SKM-1 treated with dmso at 0.1 percent for 144 hours (cell line): Measurements from ENCODE around the gene FIP1L1.
"Not testable (repeated sequence)": the region's sequence is repeated elsewhere in the genome, so short reads cannot be mapped to it uniquely, and the experiment has no call there.

ENCODE experiments used
- DNase-seq: peaks from one replicate; lab custom pipeline; 2025; ENCODE audit not compliant: unreplicated experiment; lab: John Stamatoyannopoulos, UW

FIP1L1 gene

GRCh38 chr4:53466576-53466975, 89.1 kb downstream of the FIP1L1 start:
- not testable (repeated sequence) for DNase-seq

GRCh38 chr4:53476232-53477037, 99.0 kb downstream of the FIP1L1 start:
- no peak for DNase-seq

GRCh38 chr4:53477038-53477565, 99.7 kb downstream of the FIP1L1 start:
- no peak for DNase-seq

- DNase-seq = no peak
Measured at GRCh38 chr4:53477636-53478035, 100.2 kb downstream of the FIP1L1 start.

- no peak for DNase-seq
Measured at GRCh38 chr4:53478671-53479456, 101.4 kb downstream of the FIP1L1 start.

- no peak for DNase-seq
Measured at GRCh38 chr4:53479736-53480525, 102.5 kb downstream of the FIP1L1 start.

GRCh38 chr4:53480909-53481308, 103.5 kb downstream of the FIP1L1 start:
- DNase-seq = no peak

GRCh38 chr4:53481586-53481985, 104.1 kb downstream of the FIP1L1 start:
- DNase-seq = no peak

- no peak for DNase-seq
Measured at GRCh38 chr4:53483250-53483649, 105.8 kb downstream of the FIP1L1 start.

GRCh38 chr4:53484911-53485657, 107.6 kb downstream of the FIP1L1 start:
- DNase-seq = no peak

- DNase-seq = no peak
Measured at GRCh38 chr4:53485658-53486040, 108.2 kb downstream of the FIP1L1 start.

GRCh38 chr4:53487766-53488165, 110.3 kb downstream of the FIP1L1 start:
- DNase-seq = no peak

- no peak for DNase-seq
Measured at GRCh38 chr4:53489279-53489889, 111.9 kb downstream of the FIP1L1 start.

GRCh38 chr4:53490161-53490956, 112.9 kb downstream of the FIP1L1 start:
- no peak for DNase-seq

- peak; percentile 55 for DNase-seq
Measured at GRCh38 chr4:53490965-53491622, 113.7 kb downstream of the FIP1L1 start.

- no peak for DNase-seq
Measured at GRCh38 chr4:53494851-53495250, 117.4 kb downstream of the FIP1L1 start.

GRCh38 chr4:53497487-53498244, 120.2 kb downstream of the FIP1L1 start:
- DNase-seq = no peak

- DNase-seq = no peak
Measured at GRCh38 chr4:53498706-53499105, 121.3 kb downstream of the FIP1L1 start.
